Neural cell (in vitro differentiated cells): ENCODE results near the gene RUFY4.

Experiments
- EZH2 ChIP-seq: fragments of 200-600, 300-800 bp; shearing (Covaris generic), sonication (generic); IDR thresholded peaks from 2 replicates; pipeline ENCODE4 v1.6.1; 2014; ENCODE audit warnings: antibody characterized with exemption, low read length, borderline replicate concordance, mild to moderate bottlenecking; ENCODE audit not compliant: insufficient read depth, poor library complexity, severe bottlenecking
- POLR2AphosphoS5 ChIP-seq: IDR thresholded peaks from 2 replicates; pipeline ENCODE4 v1.6.1; 2012
- TAF1 ChIP-seq: IDR thresholded peaks from 2 replicates; pipeline ENCODE4 v1.6.1; 2012; ENCODE audit warnings: low read depth
- TF ChIP-seq, protein P1 (sequence below): fragments of 450-650 bp; IDR thresholded peaks from 2 replicates; pipeline ENCODE4 v1.5.1; 2014; ENCODE audit warnings: antibody characterized with exemption, mild to moderate bottlenecking, moderate library complexity; ENCODE audit not compliant: poor library complexity, severe bottlenecking

DNA sequence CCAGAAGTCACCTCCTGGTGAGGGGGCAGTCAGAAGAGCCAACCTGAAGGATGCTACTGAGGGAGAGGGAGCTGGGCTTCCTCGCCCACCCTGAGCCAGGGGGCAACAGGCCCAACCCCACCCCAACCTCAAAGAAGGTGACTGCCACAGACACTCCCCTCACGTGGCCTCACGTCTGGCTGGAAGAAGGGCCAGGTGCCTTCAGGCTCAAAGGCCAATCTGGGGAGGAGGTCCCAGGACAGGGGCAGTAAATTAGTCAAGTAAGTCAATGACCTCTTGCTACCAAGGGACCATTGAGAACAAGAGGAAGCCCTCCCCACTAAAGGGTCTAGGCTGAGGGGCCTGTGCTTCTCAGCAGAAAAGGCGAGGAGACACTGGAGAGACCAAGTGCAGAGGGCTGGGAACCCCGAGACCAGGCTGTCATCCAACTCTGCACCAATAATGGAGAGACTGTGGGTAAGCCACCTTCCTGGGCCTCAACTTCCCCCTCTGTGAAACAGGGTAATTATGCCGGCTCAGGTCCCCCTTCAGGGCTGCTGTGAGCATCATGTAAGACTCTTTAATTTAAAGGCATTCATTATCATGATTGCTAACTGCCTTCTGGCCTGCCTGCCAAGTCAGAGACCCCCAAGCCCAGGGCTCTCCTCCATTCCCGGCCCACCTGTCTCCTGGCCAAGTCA, 46.1 kb upstream of the RUFY4 start:
- TF ChIP-seq EZH2 = no peak
- TF ChIP-seq, protein P1, sequence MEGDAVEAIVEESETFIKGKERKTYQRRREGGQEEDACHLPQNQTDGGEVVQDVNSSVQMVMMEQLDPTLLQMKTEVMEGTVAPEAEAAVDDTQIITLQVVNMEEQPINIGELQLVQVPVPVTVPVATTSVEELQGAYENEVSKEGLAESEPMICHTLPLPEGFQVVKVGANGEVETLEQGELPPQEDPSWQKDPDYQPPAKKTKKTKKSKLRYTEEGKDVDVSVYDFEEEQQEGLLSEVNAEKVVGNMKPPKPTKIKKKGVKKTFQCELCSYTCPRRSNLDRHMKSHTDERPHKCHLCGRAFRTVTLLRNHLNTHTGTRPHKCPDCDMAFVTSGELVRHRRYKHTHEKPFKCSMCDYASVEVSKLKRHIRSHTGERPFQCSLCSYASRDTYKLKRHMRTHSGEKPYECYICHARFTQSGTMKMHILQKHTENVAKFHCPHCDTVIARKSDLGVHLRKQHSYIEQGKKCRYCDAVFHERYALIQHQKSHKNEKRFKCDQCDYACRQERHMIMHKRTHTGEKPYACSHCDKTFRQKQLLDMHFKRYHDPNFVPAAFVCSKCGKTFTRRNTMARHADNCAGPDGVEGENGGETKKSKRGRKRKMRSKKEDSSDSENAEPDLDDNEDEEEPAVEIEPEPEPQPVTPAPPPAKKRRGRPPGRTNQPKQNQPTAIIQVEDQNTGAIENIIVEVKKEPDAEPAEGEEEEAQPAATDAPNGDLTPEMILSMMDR = no peak
- TF ChIP-seq TAF1 = no peak
- no peak for TF ChIP-seq POLR2AphosphoS5
